GM12878 (cell line): ENCODE measurements around the gene B3GNT8. TPM values are rescaled to one million over a fixed set of nuclear protein-coding genes. Genes with fewer than 3 reads are reported as not detected.

ENCODE experiments used
- ATAC-seq: fragments of 200-7000 bp; cut with Tn5 transposase; 3 replicates; pipeline ENCODE4 v1.9.1; 2020; ENCODE audit warnings: mild to moderate bottlenecking, moderate library complexity
- BruUV-seq: library from RNA; stranded (reverse); fragments of 400-500 nt; replicated peaks from 2 replicates; lab custom pipeline; 2021; lab: Mats Ljungman, UMichigan
- CTCF ChIA-PET: fragments of 300-600 bp; sonication (Branson Sonifier 250); formaldehyde crosslinking; extraction: SDS; loops from one replicate; lab custom pipeline; 2021; ENCODE audit warnings: inconsistent platforms; lab: Yijun Ruan, JAX
- POLR2A ChIA-PET: fragments of 350-600 bp; formaldehyde crosslinking; extraction: SDS; loops from one replicate; lab custom pipeline; 2021; ENCODE audit warnings: inconsistent platforms; lab: Charles Lee
- RAD21 ChIA-PET: fragments of 300-600 bp; sonication (Branson Sonifier 250); formaldehyde crosslinking; loops from one replicate; lab custom pipeline; 2023; ENCODE audit warnings: antibody characterized with exemption; ENCODE audit not compliant: unreplicated experiment; lab: Charles Lee
- SMC1A ChIA-PET: fragments of 300-600 bp; sonication (Branson Sonifier 250); formaldehyde crosslinking; loops from one replicate; lab custom pipeline; 2023; ENCODE audit not compliant: unreplicated experiment, uncharacterized antibody; lab: Charles Lee
- DNase-seq: peaks from one replicate; pipeline ENCODE4 v3.0.0-alpha.2; 2011; ENCODE audit warnings: low read depth, low spot score
- FAIRE-seq: peaks from 3 replicates; lab custom pipeline; 2011; peaks lifted over from hg19 to GRCh38; lab: Jason Lieb, UNC
- H2AFZ ChIP-seq: 2 replicates; pipeline ENCODE4 v1.6.0; 2011; ENCODE audit warnings: low read depth, low read length, control low read depth; ENCODE audit not compliant: control insufficient read depth
- H3K27ac ChIP-seq: 2 replicates; pipeline ENCODE4 v1.5.1; 2011; ENCODE audit warnings: control low read depth; ENCODE audit not compliant: control insufficient read depth, insufficient read depth
- H3K27me3 ChIP-seq, 2 experiments: replicated peaks in 1 of 2; 2 replicates each; pipeline versions ENCODE4 v1.6.0 to v1.6.1; 2011; ENCODE audit warnings: low read length in 1 of 2; ENCODE audit not compliant: control insufficient read depth in 2 of 2, insufficient read depth in 2 of 2
- H3K36me3 ChIP-seq, 2 experiments: 2 replicates each; pipeline ENCODE4 v1.5.1; 2011; ENCODE audit warnings: low read length in 1 of 2; ENCODE audit not compliant: control insufficient read depth in 2 of 2, insufficient read depth in 2 of 2
- H3K4me1 ChIP-seq: 2 replicates; pipeline ENCODE4 v1.6.1; 2011; ENCODE audit warnings: mild to moderate bottlenecking, low read length, moderate library complexity, mixed read lengths; ENCODE audit not compliant: control insufficient read depth, insufficient read depth
- H3K4me2 ChIP-seq: 2 replicates; pipeline ENCODE4 v1.6.0; 2011; ENCODE audit warnings: control low read depth; ENCODE audit not compliant: control insufficient read depth, insufficient read depth
- H3K4me3 ChIP-seq: fragments of 200-600 bp; sonication (generic); 2 replicates; pipeline ENCODE4 v1.5.1; 2016
- H3K79me2 ChIP-seq: 2 replicates; pipeline ENCODE4 v1.6.0; 2011; ENCODE audit warnings: low read length; ENCODE audit not compliant: control insufficient read depth, insufficient read depth
- H3K9ac ChIP-seq: 2 replicates; pipeline ENCODE4 v1.8.0; 2011; ENCODE audit warnings: low read length, control low read depth, mixed read lengths; ENCODE audit not compliant: control insufficient read depth, insufficient read depth
- H3K9me3 ChIP-seq: replicated peaks from 3 replicates; pipeline ENCODE4 v1.5.1; 2011; ENCODE audit warnings: mild to moderate bottlenecking, low read length; ENCODE audit not compliant: control insufficient read depth, insufficient read depth
- H4K20me1 ChIP-seq: 2 replicates; pipeline ENCODE4 v1.6.0; 2011; ENCODE audit not compliant: control insufficient read depth, insufficient read depth
- CHD1 ChIP-seq: IDR thresholded peaks from 2 replicates; pipeline ENCODE4 v1.6.1; 2012; ENCODE audit warnings: low read depth, low read length, improper control_type of control experiment
- CTCF ChIP-seq, 3 experiments: IDR thresholded peaks in 2 of 3; conservative IDR thresholded peaks in 1 of 3; 2 replicates each; pipeline ENCODE4 v1.5.1; 2011; ENCODE audit warnings: low read depth in 3 of 3, low read length in 3 of 3, mild to moderate bottlenecking in 3 of 3, control low read depth in 2 of 3, moderate library complexity in 2 of 3, inconsistent platforms in 1 of 3, mixed read lengths in 1 of 3; ENCODE audit not compliant: control insufficient read depth in 2 of 3, insufficient read depth in 1 of 3; ENCODE audit errors: extremely low read depth in 1 of 3
- PAX8 ChIP-seq: fragments of 450-650 bp; IDR thresholded peaks from 2 replicates; pipeline ENCODE4 v1.6.1; 2017; ENCODE audit warnings: mild to moderate bottlenecking, moderate library complexity
- POLR2A ChIP-seq: IDR thresholded peaks from 2 replicates; pipeline ENCODE4 v1.6.1; 2011; ENCODE audit warnings: low read depth, mild to moderate bottlenecking, low read length
- SMC3 ChIP-seq: IDR thresholded peaks from 2 replicates; pipeline ENCODE4 v1.6.1; 2011; ENCODE audit warnings: low read length, improper control_type of control experiment, borderline replicate concordance
- WGBS: methylation state at CpG from one replicate; pipeline ENCODE4 v1.1.6; 2016; ENCODE audit warnings: low lambda C conversion rate; ENCODE audit not compliant: insufficient replicate concordance, insufficient coverage; ENCODE audit errors: missing lambda C conversion rate; 5-methylcytosine and 5-hydroxymethylcytosine counted together
- in situ Hi-C: fragments of 300-500 bp; cut with MboI; formaldehyde crosslinking; loops from 9 replicates; pipeline ENCODE4 v1.14.3; 2018; ENCODE audit warnings: mixed read lengths
- intact Hi-C: fragments of 100-400 bp; cut with micrococcal nuclease; formaldehyde crosslinking; loops from one replicate; pipeline ENCODE4 v1.14.2; 2022; ENCODE audit not compliant: unreplicated experiment
- polyA plus RNA-seq, 11 experiments: library from polyadenylated mRNA; depleted of rRNA in 4 of 11; unstranded in 6 of 11; stranded (reverse) in 5 of 11; fragments of >200 nt; fragmentation: Nextera tagmentation in 4 of 11; fragmentation: Illumina TruSeq in 1 of 11; extraction: Ambion mirVana in 4 of 11; extraction: Trizol in 1 of 11; gene quantifications; 1 replicate in 1 of 11; 2 replicates in 10 of 11; pipeline versions ENCODE4 v1.2.1 to v1.2.3, GENCODE V29; 2011 to 2016; ENCODE audit warnings: inconsistent platforms in 2 of 11, missing spikeins in 2 of 11, low read depth in 1 of 11
- total RNA-seq, 4 experiments: library from RNA; depleted of rRNA in 3 of 4; stranded (reverse); fragments of >200 nt in 3 of 4; fragmentation: Illumina TruSeq in 1 of 4; extraction: Trizol in 1 of 4; gene quantifications; 2 replicates each; pipeline versions ENCODE4 v1.2.1 to v1.2.3, GENCODE V29; 2013 to 2021

Gene B3GNT8
- total and polyA plus RNA-seq, 10 of the 15 experiments (the other 5 are each of a cell fraction or from before 2014, with no cell fraction given): 0.06 to 1.2 (median 0.31) TPM; not detected in 4

GRCh38 chr19:41447732-41448332 lies 20.7 kb upstream of the B3GNT8 start:
- H3K36me3 ChIP-seq: no peaks in the 10 kb centered on the region
- POLR2A ChIA-PET: no interaction called here
- peak in 2 of 3 experiments; percentile 6 to 10; a peak in 1 of 6 replicates for TF ChIP-seq CTCF (IDR thresholded peaks at IDR 0.05 in 2 of 3, conservative IDR thresholded peaks at IDR 0.05 in 1 of 3; ENCODE audit: control insufficient read depth in 2 of 3, extremely low read depth in 1 of 3, insufficient read depth in 1 of 3, low read depth in 3 of 3, low read length in 3 of 3)
- no peak for TF ChIP-seq SMC3
- no peak for TF ChIP-seq PAX8
- no peak for TF ChIP-seq CHD1
- TF ChIP-seq POLR2A: no peak
- no peaks in the 10 kb centered on the region; the same call in 1 of the 2 replicates for H3K4me1 ChIP-seq
- in situ Hi-C loops (loop anchor here (10.0 kb wide), 2 partner anchors 87 to 127 kb away; partner anchors contain the start of gene CEACAM21), intact Hi-C loops (loop anchor here (5.0 kb wide), 1 partner anchor 96 kb away; the partner anchor contains the start of gene TGFB1)
- no peak for DNase-seq
- H3K79me2 ChIP-seq: no peaks in the 10 kb centered on the region
- BruUV-seq: no TSS peak
- H2AFZ ChIP-seq: no peak overlapping the region
- SMC1A ChIA-PET: interaction anchor here (1.0 to 5.1 kb wide), 9 partner anchors 8 to 244 kb away, joined by 3 to 69 read pairs (median 9); partner anchors contain the start of gene DMAC2
- ATAC-seq: no peak
- no peak for FAIRE-seq
- CTCF ChIA-PET: interaction anchor here (0.6 to 10.9 kb wide), 10 partner anchors 9 to 149 kb away, joined by 3 to 314 read pairs (median 12); partner anchors contain the start of gene DMAC2
- no peak overlapping the region for H3K27ac ChIP-seq
- no peak overlapping the region for H3K4me2 ChIP-seq
- H3K4me3 ChIP-seq: no peak overlapping the region
- H3K9me3 ChIP-seq: no peaks in the 10 kb centered on the region
- H3K27me3 ChIP-seq: no peaks in the 10 kb centered on the region
- WGBS: 51% methylated on average over 12 of the region's 12 CpGs
- H3K9ac ChIP-seq: no peak overlapping the region
- RAD21 ChIA-PET: interaction anchor here (0.7 to 5.5 kb wide), 8 partner anchors 9 to 680 kb away, joined by 3 to 56 read pairs (median 8); partner anchors contain the start of gene DMAC2
- no peaks in the 10 kb centered on the region for H4K20me1 ChIP-seq
